Activated CD4-positive, alpha-beta T cell treated with anti-CD3 and anti-CD28 coated beads, Interleukin-2, Interleukin-6, amounts not matched to agents 100 ng/mL and 50 ng/mL, durations not matched to agents 16 hours and 8 hours (primary cell): ENCODE measurements around the gene MYOZ3.
A peak's percentile ranks its signal among the peaks of the same experiment; 100 is the strongest.

Source experiments
- DNase-seq: peaks from one replicate; pipeline ENCODE4 v3.0.0-alpha.2; 2020

MYOZ3 gene

DNA sequence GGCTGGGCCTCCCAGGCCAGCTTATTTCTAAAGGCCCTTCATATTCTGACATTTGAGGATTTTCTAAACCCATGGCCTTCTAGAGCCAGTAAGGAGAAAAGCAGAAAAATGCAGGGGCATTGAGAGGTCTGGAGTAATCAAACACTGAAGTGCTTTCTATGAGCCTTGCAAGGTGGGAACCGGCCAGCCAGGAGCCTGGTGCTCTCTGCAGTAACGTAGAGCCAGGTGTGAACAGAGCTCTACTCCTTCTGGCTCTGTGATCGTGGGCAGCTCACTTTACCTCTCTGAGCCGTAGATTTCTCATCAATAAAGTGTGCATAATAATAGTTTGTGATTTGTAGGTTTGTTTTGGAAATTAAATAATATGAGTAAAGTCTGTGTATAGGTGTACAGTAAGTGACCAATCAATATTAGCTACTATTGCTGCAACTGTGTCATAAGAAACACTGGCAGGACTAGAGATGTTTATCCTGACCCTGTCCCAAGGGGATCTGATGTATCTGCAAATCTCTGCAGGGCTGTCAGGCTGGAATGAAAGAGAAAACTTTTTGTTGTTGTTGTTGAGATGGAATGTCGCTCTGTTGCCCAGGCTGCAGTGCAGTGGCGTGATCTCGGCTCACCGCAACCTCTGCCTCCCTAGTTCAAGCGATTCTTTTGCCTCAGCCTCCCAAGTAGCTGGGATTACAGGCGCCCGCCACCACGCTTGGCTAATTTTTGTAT lies 17.9 kb upstream of the MYOZ3 start:
- no peak for DNase-seq

DNA sequence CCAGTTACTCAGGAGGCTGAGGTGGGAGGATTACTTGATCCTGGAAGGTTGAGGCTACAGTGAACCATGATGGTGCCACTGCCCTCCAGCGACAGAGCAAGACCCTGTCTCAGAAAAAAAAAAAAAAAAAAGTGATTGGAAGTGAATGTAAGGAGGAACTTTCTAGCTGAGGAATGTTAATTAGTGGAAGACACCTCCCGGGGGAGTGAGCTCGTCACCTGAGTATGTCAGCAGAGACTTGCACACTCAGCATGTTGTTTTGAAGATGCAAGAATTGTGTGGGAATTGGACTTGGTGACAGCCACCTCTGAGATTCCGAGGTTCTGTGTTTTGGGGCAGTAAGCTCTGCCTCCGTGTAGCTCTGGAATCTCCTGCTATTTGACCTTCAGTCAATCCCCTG lies 17.0 kb upstream of the MYOZ3 start:
- DNase-seq, result no peak

DNA sequence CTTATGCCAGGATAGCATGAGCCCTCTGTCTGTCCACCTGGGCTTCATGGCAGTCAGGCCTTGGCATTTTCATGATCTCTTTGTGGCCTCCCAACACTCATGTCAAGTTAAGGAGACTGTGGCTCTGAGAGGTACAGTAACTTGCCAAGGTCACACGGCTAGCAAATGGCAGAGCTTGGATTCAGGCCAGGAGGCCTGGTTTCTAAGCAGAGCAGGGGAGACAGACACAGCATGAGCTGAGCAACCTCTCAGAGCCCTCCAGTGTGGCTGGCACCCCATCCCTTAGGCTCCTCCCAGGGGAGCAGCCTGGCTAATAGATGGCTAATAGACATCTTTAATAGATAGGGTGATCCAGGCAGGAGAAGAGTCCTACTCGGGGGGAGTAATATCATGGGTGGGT lies 16.5 kb upstream of the MYOZ3 start:
- no peak for DNase-seq

- no peak for DNase-seq
Observed at GRCh38 chr5:150645070-150645700, 15.9 kb upstream of the MYOZ3 start.

- no peak for DNase-seq
Observed at GRCh38 chr5:150647275-150648251, 13.5 kb upstream of the MYOZ3 start.

DNA sequence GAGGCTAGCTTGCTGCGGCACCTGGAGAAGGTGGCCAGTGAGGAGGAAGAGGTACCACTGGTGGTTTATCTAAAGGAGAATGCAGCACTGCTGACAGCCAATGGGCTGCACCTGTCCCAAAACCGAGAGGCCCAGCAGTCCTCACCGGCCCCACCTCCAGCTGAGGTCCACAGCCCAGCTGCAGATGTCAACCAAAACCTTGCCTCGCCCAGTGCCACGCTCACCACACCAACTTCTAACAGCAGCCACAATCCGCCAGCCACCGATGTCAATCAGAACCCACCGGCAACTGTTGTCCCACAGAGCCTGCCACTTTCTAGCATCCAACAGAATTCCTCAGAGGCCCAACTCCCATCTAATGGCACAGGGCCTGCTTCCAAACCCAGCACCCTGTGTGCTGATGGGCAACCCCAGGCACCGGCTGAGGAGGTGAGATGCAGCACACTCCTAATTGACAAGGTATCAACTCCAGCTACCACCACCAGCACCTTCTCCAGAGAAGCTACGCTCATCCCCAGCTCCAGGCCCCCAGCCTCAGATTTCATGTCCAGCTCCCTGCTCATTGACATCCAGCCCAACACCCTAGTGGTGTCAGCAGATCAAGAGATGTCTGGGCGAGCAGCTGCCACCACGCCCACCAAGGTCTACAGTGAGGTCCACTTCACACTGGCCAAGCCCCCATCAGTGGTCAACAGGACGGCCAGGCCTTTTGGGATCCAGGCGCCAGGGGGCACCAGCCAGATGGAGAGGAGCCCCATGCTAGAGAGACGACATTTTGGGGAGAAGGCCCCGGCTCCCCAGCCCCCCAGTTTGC lies 12.6 kb upstream of the MYOZ3 start:
- no peak for DNase-seq

- no peak for DNase-seq
Observed at GRCh38 chr5:150649108-150650020, 11.7 kb upstream of the MYOZ3 start.

GRCh38 chr5:150650021-150651006 lies 10.7 kb upstream of the MYOZ3 start:
- DNase-seq, result no peak

DNA sequence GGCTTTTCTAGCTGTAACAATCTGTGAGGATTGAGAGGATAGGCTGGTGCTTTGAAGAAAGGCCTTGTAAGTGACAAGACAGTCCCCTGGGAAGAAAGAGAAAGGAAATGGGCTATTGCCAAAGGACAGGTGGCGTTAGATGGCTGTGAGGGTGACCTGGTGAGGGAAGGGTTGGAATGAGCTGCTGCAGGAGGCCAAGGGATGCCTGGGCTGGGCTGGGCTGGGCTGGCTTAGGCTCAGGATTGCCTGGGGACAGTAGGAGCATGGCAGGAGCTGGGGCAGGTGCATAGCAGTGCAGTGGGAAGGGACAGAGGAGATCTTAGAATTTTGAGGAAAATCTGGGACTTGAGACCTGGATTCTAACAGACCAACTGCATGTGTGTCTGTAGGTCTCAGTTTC lies 9.7 kb upstream of the MYOZ3 start:
- no peak for DNase-seq

DNA sequence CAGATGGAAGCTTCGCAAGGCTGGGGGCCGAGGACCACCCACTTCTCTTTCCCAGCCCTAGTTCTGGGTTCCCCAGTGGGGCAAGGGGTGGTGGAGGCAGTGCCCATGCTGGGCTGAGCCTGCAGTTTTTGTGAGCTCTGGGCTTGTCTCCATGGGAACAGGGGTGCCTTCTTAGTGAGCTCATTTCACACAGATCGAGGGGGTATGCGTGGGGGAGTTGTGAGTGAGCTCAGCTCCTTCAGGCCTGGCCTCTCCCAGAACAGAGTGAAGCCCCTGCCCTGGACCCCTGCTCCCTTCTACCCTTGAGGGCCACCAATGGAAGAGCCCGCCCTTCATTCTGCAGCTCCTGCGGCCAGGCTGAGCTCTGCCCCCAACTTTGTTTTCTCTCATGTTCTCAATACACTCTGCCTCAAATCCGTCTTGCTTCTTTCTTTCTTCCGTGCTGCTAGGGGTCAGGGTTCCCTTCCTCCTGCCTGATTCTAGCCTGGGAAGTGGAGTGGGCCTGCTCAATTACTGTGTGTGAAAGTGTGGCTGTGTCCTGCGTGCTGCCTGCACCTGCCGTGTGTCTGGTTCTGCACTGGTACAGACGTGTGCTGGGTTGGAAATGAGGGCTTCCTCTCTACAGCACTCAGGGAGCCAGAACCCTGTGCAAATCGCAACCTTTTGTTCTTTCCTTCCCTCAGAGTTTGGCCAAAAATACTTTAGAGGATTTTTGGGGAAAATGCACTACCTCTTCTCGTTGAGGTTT lies 9.0 kb upstream of the MYOZ3 start:
- DNase-seq, result no peak

- no peak for DNase-seq
Observed at GRCh38 chr5:150653145-150653761, 7.8 kb upstream of the MYOZ3 start.

DNA sequence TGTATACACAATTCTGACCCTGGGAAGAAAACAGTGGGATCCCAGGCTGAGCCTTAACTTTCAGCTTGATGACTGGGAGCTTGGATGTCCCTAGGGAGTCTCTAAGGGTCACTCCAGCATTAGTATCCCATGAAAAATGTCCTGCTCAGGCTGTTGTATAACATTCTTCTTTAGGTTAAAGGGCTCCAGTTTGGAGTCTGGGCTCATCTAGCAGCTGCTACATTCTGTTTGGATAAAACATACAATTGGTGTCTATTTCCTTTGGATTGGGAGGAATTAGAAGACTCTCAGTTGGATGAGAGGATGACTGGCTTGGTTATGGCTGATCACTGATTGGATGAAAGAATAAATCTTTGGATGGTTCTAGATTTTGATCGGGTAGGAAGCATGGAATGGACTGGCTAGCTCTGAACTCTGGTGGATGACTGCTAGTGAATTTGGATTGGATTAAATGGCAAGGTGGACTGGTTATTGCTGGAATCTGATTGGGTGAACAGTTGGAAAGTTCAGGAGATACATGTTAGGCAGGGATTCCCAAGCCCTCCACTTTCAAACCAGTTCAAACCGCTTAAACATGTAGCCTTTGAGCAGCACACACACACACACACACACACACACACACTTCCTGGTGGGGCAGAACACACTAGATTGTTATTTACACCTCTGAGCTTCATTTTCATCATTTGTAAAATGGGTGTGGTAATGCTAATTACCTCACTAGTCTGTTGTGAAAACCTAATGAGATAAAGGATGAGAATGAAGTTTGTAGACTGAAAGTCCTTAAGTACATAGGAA lies 7.1 kb upstream of the MYOZ3 start:
- no peak for DNase-seq

GRCh38 chr5:150655221-150655620 lies 5.8 kb upstream of the MYOZ3 start:
- no peak for DNase-seq

- peak; percentile 85 for DNase-seq
Observed at GRCh38 chr5:150656191-150657132, 4.6 kb upstream of the MYOZ3 start.

- no peak for DNase-seq
Observed at GRCh38 chr5:150658121-150658520, 2.9 kb upstream of the MYOZ3 start.

DNA sequence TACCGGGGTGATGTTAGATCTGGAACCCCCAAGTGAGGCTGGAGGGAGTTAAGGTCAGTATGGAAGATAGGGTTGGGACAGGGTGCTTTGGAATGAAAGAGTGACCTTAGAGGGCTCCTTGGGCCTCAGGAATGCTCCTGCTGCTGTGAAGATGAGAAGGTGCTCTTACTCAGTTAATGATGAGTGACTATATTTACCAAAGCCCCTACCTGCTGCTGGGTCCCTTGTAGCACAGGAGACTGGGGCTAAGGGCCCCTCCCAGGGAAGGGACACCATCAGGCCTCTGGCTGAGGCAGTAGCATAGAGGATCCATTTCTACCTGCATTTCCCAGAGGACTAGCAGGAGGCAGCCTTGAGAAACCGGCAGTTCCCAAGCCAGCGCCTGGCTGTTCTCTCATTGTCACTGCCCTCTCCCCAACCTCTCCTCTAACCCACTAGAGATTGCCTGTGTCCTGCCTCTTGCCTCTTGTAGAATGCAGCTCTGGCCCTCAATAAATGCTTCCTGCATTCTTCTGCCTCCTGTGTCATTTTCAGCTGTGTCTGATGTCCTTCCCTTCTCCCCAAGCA lies 2.3 kb upstream of the MYOZ3 start:
- no peak for DNase-seq
